Tibial nerve (tissue), 4 donors: Measurements from ENCODE around the gene COX6A1. TPM values are rescaled to one million over a fixed set of nuclear protein-coding genes. Genes with fewer than 3 reads are reported as not detected.

Experiments used
- DNase-seq, 2 donors: peaks; one replicate each; pipeline ENCODE4 v3.0.0-alpha.2; 2019; ENCODE audit warnings: low spot score in 2 of 2
- H3K27ac ChIP-seq, 4 donors: fragments of 200-600 bp; sonication (generic) in 3 of 4; one replicate each; pipeline ENCODE4 v1.5.1; 2017 to 2019; ENCODE audit warnings: mild to moderate bottlenecking in 1 of 4
- H3K27me3 ChIP-seq, 2 donors: fragments of 200-600 bp; sonication (generic) in 1 of 2; one replicate each; pipeline versions ENCODE4 v1.5.1 to v1.6.0; 2017 to 2019
- H3K36me3 ChIP-seq, 3 donors: fragments of 200-600 bp; sonication (generic); one replicate each; pipeline ENCODE4 v1.5.1; 2018 to 2019
- H3K4me1 ChIP-seq, 4 donors: fragments of 200-600 bp; sonication (generic) in 3 of 4; one replicate each; pipeline ENCODE4 v1.5.1; 2017 to 2019
- H3K4me3 ChIP-seq, 4 donors: fragments of 200-600 bp; sonication (generic) in 3 of 4; one replicate each; pipeline ENCODE4 v1.5.1; 2017 to 2019; ENCODE audit warnings: mild to moderate bottlenecking in 1 of 4, moderate library complexity in 1 of 4
- H3K9me3 ChIP-seq, 4 donors: fragments of 200-600 bp; sonication (generic) in 3 of 4; one replicate each; pipeline ENCODE4 v1.5.1; 2017 to 2019
- CTCF ChIP-seq, 5 experiments: fragments of 200-600 bp in 3 of 5; fragments of 450-650 bp in 2 of 5; sonication (generic) in 3 of 5; IDR thresholded peaks; one replicate each; pipeline ENCODE4 v1.5.1; 2016 to 2019; ENCODE audit warnings: antibody characterized with exemption in 5 of 5, mild to moderate bottlenecking in 3 of 5, moderate library complexity in 2 of 5
- EP300 ChIP-seq, 2 donors: sonication (generic); formaldehyde crosslinking; IDR thresholded peaks; one replicate each; pipeline ENCODE4 v1.6.1; 2017; ENCODE audit warnings: antibody characterized with exemption in 2 of 2, mild to moderate bottlenecking in 1 of 2
- POLR2A ChIP-seq, 2 donors: fragments of 450-650 bp; IDR thresholded peaks; one replicate each; pipeline ENCODE4 v1.6.1; 2017; ENCODE audit warnings: antibody characterized with exemption in 2 of 2, mild to moderate bottlenecking in 2 of 2, moderate library complexity in 2 of 2
- WGBS, 2 donors: methylation state at CpG; one replicate each; pipeline ENCODE4 v1.1.5; 2018; 5-methylcytosine and 5-hydroxymethylcytosine counted together
- total RNA-seq, 4 donors: library from RNA; depleted of rRNA; stranded (reverse); fragments of >200 nt; gene quantifications; one replicate each; pipeline ENCODE4 v1.1.0, GENCODE V29; 2016

Gene COX6A1
- total RNA-seq, 4 donors from 2014 or later, result 458 to 661 (median 570) TPM

- Histone ChIP-seq H3K36me3 (no peaks in the 10 kb centered on the region), H3K4me3 (no peak overlapping the region), H3K9me3 (no peaks in the 10 kb centered on the region), H3K27ac (no peak overlapping the region), H3K4me1 (no peaks in the 10 kb centered on the region), H3K27me3 (no peaks in the 10 kb centered on the region)
- DNase-seq, result no peak
- WGBS, 2 donors, result 74 to 89% methylated on average over 3 of the region's 3 CpGs
- no peak for TF ChIP-seq EP300 (IDR thresholded peaks at IDR 0.05)
- no peak for TF ChIP-seq CTCF (IDR thresholded peaks at IDR 0.05)
- TF ChIP-seq POLR2A (IDR thresholded peaks at IDR 0.05), result no peak
These were observed 31.8 kb upstream of the COX6A1 start for GRCh38 chr12:120406069-120406468.

GRCh38 chr12:120406553-120406952, 31.4 kb upstream of the COX6A1 start:
- no peak for DNase-seq
- H3K27me3 ChIP-seq, result no peaks in the 10 kb centered on the region
- no peak overlapping the region for H3K4me3 ChIP-seq
- no peaks in the 10 kb centered on the region for H3K9me3 ChIP-seq
- 94 to 95% methylated on average over 3 of the region's 3 CpGs for WGBS, 2 donors
- no peaks in the 10 kb centered on the region for H3K4me1 ChIP-seq
- no peak for TF ChIP-seq POLR2A (IDR thresholded peaks at IDR 0.05)
- TF ChIP-seq CTCF (IDR thresholded peaks at IDR 0.05), result no peak
- TF ChIP-seq EP300 (IDR thresholded peaks at IDR 0.05), result no peak
- no peaks in the 10 kb centered on the region for H3K36me3 ChIP-seq
- no peak overlapping the region for H3K27ac ChIP-seq

GRCh38 chr12:120408771-120409170, 29.1 kb upstream of the COX6A1 start:
- no peaks in the 10 kb centered on the region for H3K4me1 ChIP-seq
- no peaks in the 10 kb centered on the region for H3K27me3 ChIP-seq
- H3K4me3 ChIP-seq, result no peak overlapping the region
- WGBS, 2 donors, result 96 to 98% methylated on average over 10 to 11 of the region's 11 CpGs
- no peaks in the 10 kb centered on the region for H3K36me3 ChIP-seq
- no peak overlapping the region for H3K27ac ChIP-seq
- no peak for TF ChIP-seq CTCF (IDR thresholded peaks at IDR 0.05)
- TF ChIP-seq EP300 (IDR thresholded peaks at IDR 0.05), result no peak
- TF ChIP-seq POLR2A (IDR thresholded peaks at IDR 0.05), result no peak
- DNase-seq, result no peak
- no peaks in the 10 kb centered on the region for H3K9me3 ChIP-seq

- TF ChIP-seq EP300 (IDR thresholded peaks at IDR 0.05) (no peak), CTCF (IDR thresholded peaks at IDR 0.05) (no peak), POLR2A (IDR thresholded peaks at IDR 0.05) (no peak)
- 69 to 72% methylated on average over 7 of the region's 7 CpGs for WGBS, 2 donors
- Histone ChIP-seq H3K27ac (no peak overlapping the region), H3K27me3 (no peaks in the 10 kb centered on the region), H3K4me3 (no peak overlapping the region), H3K4me1 (no peaks in the 10 kb centered on the region), H3K9me3 (no peaks in the 10 kb centered on the region), H3K36me3 (no peaks in the 10 kb centered on the region)
- no peak for DNase-seq
These were observed 25.5 kb upstream of the COX6A1 start for GRCh38 chr12:120412421-120412820.

- no peaks in the 10 kb centered on the region for H3K36me3 ChIP-seq
- no peak overlapping the region for H3K27ac ChIP-seq
- H3K27me3 ChIP-seq, result no peaks in the 10 kb centered on the region
- 30 to 34% methylated on average over 12 to 13 of the region's 13 CpGs for WGBS, 2 donors
- H3K4me3 ChIP-seq, result no peak overlapping the region
- H3K4me1 ChIP-seq, result no peaks in the 10 kb centered on the region
- no peak for DNase-seq
- H3K9me3 ChIP-seq, result no peaks in the 10 kb centered on the region
- TF ChIP-seq POLR2A (IDR thresholded peaks at IDR 0.05), result no peak
- no peak for TF ChIP-seq CTCF (IDR thresholded peaks at IDR 0.05)
- no peak for TF ChIP-seq EP300 (IDR thresholded peaks at IDR 0.05)
These were observed 23.8 kb upstream of the COX6A1 start for GRCh38 chr12:120413901-120414695.
